Ammon's horn (tissue), 1 donor: ENCODE results near the gene CEP57.
"Not testable (repeated sequence)": the region's sequence is repeated elsewhere in the genome, so short reads cannot be mapped to it uniquely, and the experiment has no call there.

ENCODE experiments used
- DNase-seq: peaks from one replicate; pipeline ENCODE4 v3.0.0-alpha.2; 2016; ENCODE audit warnings: low spot score

The CEP57 gene

DNA sequence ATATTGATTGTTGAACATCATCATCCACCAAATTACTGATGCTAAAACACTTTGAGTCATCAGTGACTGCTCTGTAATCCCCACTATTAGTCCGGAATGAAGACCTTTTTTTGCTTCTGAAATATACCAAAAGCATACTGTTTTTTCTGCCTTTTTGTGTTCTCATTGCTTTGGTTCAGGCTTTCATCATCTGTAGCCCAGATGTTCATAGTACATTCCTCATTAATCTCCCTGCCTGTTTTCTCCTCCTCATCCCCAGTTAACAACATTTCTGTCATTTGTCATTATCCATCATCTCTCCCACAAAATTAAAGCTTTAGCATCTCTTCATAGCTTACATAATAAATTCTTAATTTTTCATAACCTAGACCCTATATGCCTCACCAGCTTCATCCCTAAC is 9.2 kb downstream of the CEP57 start:
- DNase-seq = no peak

DNA sequence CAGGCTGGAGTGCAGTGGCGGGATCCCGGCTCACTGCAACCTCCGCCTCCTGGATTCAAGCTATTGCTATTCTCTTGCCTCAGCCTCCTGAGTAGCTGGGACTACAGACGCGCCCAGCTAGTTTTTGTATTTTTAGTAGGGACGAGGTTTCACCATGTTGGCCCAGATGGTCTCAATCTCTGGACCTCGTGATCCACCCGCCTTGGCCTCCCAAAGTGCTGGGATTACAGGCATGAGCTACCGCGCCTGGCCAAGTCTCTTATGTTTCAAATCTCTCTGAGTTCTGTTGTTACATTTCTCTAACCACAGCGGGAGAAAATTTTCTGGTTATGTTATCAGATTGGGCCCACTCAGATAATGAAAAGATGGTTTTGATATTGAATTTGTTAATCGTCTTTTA is 10.1 kb downstream of the CEP57 start:
- DNase-seq = no peak

DNA sequence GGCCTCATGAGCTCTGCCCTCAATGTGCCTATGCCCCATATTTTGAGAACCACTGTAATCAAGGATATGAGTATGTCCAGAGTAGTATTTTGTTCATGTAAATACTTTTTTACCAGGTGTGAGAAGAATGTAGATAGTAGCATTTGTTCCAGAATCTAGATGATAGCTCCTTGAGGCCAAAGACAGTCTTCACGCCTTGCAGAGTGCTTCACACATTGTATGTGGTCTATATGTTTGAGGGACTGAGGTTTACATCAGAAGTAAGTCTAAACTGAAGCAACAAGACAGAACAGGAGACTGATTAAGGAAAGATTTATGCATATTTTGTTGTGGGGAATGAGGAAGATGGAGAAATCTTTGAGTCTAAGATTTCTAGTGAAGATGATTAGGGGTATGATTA is 12.5 kb downstream of the CEP57 start:
- DNase-seq = no peak

DNA sequence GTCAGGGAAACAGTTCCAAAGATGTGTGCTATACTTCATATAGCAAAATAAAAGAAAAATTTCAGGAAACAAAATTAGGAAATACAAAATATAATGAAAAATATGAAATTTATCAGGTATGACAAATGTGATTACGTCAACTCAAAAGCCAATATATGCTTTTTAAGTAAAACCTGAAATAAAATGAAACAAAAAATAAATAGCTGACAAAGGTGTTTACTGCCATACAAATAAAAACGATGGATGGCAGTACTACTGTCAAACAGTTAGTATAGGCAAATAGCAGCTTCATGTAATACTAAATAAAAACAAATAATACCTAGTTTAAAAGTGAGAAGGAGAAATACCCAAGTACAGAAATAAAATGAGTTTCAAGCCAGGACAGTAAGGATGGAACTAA is 13.7 kb downstream of the CEP57 start:
- no peak for DNase-seq

DNA sequence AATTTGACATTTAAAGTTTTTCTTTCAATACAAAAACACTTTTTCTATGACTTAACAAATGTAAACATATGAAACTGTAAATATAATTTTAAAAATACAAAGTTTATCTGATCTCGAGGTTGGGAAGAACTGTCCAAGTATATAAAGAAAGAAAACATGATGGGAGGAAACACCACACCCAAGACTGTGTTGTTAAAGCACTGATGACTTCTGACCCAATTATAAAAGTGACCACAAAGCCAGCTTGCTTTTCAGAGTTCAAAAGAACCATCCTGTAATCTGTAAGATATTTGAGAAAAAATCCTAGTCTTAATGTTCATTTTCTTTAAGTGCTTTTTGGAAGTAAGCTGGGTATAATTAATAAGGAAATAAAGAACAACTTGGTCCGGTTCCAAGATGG is 15.6 kb downstream of the CEP57 start:
- DNase-seq = no peak

- not testable (repeated sequence) for DNase-seq
These were observed 16.2 kb downstream of the CEP57 start for GRCh38 chr11:95806464-95806863.

- not testable (repeated sequence) for DNase-seq
These were observed 20.8 kb downstream of the CEP57 start for GRCh38 chr11:95811052-95811451.

DNA sequence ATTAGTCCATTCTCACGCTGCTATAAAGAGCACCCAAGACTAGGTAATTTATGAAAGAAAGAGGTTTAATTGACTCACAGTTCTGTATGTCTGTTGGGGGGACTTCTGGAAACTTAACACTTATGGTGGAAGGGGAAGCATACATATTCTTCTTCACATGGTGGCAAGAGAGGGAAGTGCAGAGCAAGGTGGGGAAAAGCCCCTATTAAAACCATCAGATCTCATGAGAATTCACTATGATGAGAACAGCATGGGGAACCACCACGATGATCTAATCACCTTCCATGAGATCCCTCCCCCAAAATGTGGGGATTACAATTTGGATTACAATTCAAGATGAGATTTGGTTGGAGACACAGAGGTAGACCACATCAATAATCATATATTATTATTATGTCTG is 25.7 kb downstream of the CEP57 start:
- DNase-seq = no peak

DNA sequence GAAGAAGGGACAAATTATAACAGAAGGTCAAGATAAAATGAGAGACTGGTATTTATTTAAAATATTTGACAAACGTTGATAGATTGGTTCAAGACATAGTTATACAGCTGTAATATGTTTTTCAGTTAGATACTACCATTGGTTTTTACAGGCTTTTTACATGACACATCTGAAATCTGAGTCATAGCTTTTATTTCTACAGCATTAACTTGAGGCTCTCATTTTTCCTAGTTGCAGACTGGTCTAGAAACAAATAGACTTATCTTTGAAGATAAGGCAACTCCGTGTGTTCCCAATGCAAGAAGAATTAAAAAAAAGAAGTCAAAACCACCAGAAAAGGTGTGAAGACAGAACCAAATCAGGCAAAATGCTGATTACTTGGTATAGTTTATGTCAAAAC is 31.3 kb downstream of the CEP57 start:
- DNase-seq = no peak

- no peak for DNase-seq
These were observed 37.4 kb downstream of the CEP57 start for GRCh38 chr11:95827696-95828095.

DNA sequence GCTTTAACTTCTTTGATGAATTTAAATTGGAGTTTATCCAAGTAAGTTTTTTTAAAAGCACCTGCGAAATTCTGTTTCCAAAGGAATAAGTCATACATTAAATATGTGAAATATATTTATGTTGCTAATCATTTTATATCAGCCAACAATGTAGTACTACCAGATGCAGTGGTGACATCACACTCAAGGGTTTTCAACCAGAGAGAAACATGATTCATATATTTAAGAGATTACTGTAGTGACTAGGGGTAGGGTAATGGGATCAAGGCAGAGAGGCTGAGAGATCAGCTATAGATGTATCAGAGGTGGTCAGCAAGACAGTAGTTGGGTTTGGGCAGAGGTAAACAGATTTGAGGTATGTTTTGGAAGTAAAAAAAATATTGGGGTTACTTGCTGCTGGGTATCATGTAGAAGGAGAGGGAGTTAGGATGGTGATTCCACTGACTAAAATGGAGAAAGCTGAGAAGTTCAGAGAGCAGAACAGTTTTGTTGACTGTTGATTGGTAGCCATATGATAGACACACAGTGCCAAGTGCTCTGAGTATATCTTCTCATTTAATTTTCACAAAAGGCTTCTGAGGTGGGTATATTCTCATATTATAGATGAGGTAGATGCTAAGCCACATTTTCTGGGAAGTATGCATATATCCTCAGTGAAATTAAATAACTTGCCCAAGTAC is 39.4 kb downstream of the CEP57 start:
- DNase-seq = no peak

GRCh38 chr11:95831198-95831883 is 41.0 kb downstream of the CEP57 start:
- no peak for DNase-seq

- no peak for DNase-seq
These were observed 42.5 kb downstream of the CEP57 start for GRCh38 chr11:95832763-95833162.

- DNase-seq = no peak
These were observed 43.1 kb downstream of the CEP57 start for GRCh38 chr11:95833378-95833777.

DNA sequence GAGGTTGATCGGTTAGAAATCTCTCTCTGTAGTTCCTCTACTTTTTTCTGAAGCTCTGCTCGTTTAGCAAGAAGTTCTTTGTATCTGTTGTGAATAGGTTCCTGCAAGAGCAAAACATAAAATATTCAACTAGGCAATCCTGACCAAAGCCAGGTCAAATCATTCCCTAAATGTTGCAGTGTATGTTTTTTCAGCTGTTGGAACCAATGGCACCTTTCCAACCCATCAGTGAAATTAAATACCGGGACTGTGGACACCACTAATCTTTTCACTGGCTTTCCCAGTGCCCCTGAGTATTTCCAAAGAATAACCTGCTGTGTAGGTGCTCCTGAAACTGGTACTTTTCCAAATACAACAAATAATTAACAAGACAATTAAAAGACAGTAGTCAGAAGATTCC is 45.1 kb downstream of the CEP57 start:
- DNase-seq = no peak

DNA sequence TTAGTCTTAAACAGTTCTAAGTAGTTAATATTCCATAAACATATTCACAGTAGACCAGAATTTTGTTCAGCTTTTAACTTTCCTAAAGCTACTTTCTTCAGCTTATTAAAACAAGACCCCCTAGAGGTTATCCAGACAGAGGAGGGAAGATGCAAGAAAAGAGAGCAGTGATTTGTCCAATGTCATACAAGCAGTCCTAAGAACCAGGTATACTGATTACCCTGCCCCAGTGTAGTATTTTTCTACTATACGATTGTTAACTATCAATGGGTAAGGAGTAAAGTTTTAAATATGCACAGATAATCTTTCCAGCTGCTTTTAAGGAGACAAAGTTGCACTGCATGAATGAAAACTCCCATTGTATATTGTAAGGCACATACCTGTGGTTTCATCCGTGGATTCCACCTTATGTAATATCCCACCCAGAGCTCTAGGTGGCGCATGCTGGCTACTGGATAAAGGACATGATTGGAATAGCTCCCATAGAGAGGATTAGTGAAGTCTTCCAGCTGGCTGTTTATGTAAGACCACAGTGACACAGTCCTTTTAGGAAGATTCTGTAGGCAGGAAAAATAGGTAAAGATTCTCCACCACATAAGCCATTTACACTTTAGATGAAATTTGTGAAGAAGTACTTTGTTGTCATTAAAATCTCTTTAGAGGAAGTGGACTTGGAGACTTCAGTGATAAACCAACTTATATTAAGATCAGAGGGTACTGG is 45.6 kb downstream of the CEP57 start:
- peak; percentile 76 for DNase-seq

GRCh38 chr11:95845167-95845566 is 54.9 kb downstream of the CEP57 start:
- no peak for DNase-seq

DNA sequence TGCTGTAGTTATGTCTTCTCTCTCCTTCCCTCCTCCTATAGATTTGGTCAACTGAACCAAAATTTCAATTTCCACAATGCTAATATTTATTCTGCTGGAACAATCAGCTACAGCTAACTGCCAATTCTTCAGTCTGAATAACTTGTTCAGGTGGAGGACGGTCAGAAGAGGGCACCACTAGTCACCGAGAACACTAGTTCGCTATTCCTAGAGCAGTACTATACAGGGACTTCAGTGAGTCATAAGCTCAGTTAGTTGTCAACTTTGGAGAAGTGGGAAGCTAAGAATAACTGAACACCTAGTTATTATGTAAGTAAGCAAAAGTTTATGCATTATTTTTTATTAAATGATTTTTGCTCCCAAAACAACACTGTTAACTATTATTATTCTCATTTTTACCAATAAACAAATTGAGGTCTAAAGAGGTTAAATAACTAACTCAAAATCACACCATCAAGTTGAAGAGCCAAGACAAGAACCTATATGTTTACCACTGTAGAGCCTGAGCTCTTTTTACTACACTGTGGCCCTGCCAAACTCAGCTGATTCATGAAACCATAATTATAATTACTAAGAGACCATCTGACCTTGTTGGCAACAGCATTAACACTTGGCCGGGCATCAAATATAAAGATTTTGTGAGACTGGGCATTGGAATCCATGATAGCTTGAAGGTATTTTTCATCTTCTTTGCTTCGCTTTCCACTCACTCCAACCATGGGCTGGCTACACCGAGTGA is 59.0 kb downstream of the CEP57 start:
- peak; percentile 85 for DNase-seq

- DNase-seq = no peak
These were observed 59.8 kb downstream of the CEP57 start for GRCh38 chr11:95850137-95850536.

DNA sequence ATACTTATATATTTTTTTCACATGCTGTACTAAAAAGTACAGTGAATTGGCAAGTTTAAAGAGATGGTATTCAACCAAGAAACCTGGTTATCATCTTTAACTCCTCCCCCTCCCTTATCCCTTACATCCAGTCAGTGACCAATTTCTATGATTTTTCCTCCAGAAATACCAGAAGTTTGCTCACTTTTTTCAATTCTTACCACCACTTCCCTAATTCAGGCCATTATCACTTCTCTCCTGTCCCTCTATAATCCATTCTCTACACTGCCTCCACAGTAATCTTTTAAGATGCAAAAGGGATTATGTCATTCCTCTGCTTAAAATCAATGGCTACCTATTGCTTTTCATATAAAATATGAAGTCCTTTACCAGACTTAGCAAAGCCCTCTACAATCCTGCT is 62.8 kb downstream of the CEP57 start:
- DNase-seq = no peak

- no peak for DNase-seq
These were observed 63.6 kb downstream of the CEP57 start for GRCh38 chr11:95853862-95854261.

- DNase-seq = not testable (repeated sequence)
These were observed 64.1 kb downstream of the CEP57 start for GRCh38 chr11:95854362-95854761.

DNA sequence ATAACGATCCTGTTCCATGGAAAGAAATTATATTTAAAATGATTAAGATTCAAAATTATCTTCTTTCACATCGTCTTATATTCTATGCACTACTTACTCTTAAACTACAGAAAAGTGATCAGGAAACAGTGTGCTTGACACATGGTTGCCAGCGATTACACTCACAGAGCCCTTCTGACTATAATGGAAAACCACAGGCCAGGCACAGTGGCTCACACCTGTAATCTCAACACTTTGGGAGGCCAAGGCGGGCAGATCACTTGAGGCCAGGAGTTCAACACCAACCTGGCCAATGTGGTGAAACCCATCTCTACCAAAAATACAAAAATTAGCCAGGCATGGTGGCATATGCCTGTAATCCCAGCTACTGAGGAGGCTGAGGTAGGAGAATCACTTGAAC is 69.7 kb downstream of the CEP57 start:
- not testable (repeated sequence) for DNase-seq
